Stimulated activated CD4-positive, alpha-beta T cell treated with anti-CD3 and anti-CD28 coated beads, TNF-alpha, amount 100 ng/mL, for 48 hours (primary cell): Measurements from ENCODE around the gene SRD5A1.

Experiments
- DNase-seq, 3 donors: peaks; one replicate each; pipeline ENCODE4 v3.0.0-alpha.2; 2020; ENCODE audit warnings: low read depth in 3 of 3

Gene SRD5A1

DNA sequence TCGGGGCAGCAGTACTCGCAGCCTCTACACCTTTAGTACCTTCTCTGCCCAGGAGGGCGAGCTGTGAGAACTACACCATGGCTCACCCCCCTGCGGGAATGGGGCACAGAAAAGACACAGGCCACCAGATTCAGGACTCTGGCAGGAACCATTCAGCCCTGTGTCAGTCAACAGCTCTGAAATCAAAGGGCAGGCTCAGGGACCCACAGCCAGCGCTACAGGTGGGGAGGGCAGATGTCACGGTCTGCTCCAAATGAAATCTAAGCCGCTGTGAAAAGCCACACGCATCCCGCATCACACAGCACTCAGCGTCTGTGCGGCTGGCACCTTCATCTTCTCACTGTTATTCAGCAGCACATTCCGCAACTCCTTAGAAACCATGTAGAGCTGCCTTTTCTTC, 28.3 kb upstream of the SRD5A1 start:
- no peak for DNase-seq

DNA sequence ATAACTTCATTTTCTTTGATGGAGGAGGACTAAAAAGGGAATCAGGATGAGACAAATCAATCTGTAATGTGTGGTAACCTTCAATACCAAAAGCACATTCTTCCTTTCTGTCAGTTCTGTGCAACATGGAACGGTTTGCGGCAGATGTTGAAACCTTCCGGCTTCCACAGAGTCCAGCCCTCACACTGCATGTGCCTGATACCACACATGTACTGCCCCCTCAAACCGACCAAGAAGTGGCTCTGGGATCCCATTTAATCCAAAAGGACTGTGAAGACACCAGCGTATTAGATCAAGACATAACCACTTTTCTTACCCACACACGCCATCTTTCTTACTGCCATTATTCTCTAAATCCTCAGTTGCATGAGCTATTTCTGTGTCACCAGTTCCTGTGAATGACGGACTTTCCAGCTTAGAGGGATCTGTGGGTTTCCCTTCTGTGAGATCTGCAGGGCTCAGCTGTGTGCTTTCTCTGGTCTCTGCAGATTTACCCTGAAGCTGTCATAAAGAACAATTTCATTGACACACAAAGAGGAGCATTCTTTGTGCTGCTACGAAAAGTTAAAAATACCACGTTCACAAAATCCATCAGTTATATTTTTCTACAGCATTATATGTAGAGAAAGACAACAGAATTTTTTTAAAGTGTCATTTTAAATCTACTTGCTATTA, 26.2 kb upstream of the SRD5A1 start:
- no peak for DNase-seq

DNA sequence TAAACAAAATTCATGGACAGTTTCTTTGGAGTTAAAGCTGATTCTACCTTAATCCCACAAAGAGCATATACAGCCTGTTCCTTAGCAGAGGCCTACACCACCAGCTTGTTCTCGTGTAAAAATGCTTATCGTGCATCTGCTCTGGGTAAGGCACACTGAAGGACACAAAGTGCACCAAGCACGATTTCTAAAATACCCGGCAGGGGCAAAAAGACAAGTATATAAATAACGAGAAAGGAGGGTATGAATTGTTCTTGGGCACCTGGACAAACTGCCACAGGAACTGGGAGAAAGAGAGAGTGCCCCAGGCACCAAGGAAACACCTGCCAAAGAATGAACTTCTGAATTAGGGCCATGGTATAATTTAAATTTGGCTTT, 25.7 kb upstream of the SRD5A1 start:
- no peak for DNase-seq

DNA sequence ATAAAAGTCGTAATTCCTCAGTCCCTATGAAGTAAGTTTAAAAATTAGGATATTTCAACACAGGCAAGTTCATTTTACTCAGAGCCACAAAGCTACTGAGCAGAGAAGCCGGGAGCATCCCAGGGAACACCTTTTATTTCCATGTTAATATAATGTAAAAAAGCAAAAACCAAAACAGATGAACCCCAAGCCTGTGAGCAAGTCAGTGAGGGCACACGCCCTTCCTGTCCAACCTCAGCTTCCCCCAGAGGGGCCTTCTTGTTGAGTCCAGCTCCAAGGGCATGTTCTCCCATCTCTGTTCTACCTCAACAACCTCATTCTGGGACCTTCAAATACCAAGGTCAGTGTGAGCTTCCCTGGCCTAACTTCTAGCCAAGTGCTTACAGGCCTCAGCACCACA, 25.2 kb upstream of the SRD5A1 start:
- no peak for DNase-seq

DNA sequence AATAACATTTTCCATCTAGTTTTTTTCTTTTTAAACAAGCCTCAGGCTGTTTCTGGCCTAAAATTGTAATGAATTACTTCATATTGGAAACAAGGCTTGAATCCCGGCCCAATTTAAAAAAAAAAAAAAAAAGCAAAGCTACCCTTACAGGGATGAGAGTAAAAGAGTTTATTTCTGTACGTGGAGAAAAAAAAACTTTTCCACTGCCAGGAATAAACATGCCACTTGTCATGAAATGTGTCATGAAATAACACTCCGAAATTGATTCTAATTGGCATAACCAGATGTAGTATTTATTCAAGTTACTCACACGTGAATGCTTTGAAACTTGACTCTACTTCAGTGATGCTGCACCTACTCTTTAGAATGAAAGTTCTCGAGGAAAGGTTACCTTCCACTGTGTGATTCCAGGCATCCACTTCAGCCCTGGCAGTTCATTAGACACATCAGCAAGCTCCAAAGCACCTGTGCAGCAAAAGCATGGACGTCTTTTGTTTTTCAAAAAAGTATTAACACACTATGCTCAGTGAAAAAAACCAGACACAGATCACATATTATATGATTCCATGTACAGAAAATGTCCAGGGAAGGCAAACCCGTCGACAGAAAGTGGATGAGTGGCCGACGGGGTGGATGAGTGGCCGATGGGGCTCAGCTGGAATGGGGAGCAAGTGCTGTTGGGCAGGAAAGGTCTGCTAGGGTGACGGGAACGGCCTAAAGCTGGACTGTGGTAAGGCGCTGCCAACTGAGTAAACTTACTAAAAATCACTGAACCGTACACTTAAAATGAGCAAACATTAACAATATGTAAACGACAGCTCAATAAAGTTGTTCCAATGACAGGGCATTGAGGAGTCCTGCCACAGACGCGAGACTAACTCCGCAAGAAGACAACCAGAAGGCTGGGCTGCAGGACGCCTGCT, 21.6 kb upstream of the SRD5A1 start:
- DNase-seq, result no peak

DNA sequence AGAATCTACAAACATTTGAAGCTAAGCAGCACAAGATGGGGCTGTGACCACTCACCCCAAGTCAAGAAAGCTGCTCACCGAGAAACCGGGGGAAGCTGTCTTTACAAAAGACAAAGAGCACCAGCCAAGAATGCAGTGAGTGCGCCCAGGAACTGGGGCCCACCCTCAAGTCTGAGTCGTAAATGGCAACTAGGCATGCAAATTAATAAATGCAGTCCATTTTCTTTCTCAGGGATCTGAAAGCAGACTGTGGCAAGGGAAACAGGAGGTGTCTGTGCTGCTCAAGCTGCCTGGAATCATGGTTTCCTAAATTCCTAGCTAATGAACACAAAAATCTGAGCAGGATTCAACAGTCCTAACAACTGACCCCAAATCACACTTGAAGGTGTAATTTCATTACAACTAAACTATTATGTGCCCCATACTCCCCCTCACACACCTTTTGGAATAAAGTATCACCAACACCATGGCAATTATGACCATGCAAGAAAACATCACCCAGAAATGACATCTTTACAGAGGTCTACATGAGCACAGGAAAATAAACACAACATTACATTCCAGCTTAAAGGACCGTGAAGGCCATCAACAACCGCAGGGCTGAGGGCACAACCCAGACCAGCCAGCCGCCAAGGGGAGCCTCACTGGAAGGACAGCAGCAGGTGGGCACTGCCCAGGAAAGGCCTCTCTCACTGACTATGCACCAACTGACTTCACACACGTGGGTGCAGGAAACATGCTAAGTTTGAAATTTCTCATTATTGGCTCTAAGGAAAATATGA, 18.0 kb upstream of the SRD5A1 start:
- DNase-seq, result no peak

DNA sequence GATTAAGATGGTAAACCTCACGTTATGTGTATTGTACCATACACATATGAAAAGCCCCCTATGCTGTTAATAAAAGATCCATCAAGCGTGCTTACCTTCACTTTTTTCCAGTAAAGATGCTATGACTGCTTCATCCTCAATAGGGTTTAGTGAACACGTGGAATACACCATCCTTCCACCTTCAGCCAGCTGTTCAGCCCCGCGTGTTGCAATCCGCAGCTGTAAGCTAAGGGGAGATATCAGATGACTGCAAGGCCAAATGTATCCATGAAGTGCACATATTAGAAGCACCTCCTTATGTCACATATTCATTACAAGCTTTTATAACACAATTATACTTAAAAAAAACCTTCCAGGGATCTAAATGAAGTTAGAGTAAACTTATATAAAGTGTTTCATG, 16.6 kb upstream of the SRD5A1 start:
- DNase-seq, result no peak

DNA sequence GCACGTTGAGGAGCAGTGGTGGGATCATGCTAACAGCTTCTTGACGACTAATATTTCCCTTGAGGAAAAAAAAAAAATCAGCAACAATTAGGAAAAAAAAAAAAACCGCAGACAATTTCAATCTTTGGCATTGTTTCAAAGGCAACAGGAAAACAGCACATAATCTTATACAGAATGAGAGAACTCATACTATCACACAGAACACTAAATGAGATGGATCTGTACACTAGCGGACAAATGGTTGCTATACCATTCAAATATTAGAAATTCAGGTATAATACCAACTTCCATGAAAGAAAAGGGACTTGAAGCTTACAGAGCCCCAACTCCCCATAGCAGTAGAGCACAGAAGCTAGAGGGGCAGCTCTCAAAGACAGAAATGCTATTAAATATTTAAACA, 10.0 kb upstream of the SRD5A1 start:
- no peak for DNase-seq

DNA sequence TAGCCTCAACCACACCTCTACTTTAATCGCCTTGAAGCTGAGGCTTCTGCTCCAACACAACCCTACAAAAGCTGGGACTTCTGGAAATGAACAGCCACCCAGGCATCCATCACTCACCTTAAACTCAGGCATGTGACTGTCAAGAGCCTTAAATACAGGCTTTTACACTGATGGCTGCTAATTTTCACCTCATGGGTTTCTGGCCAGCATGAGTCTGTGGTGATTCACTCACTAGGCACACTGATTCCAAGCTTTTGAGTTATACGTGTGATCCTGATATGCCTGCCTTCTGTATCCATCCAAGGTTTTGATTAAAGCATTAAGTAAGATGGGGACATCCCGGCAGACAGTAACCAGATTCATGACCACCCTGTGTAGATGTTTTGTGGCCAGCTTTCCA, 9.3 kb upstream of the SRD5A1 start:
- DNase-seq, result no peak

DNA sequence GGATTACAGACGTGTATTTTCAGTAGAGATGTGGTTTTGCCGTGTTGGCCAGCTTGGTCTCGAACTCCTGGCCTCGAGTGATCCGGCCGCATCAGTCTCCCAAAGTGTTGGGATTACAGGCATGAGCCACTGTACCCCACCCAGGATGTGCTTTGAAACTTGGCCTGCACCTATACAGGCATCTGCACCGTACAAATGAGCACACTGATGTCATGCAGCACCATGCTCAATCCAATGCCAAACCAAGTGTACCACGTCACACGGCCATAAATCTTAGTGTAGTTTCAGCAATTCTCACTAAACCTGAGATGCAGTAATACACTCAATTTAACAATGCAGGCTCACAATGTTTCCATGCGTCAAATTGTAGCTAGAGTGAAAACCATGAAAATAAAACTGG, 6.7 kb upstream of the SRD5A1 start:
- no peak for DNase-seq

DNA sequence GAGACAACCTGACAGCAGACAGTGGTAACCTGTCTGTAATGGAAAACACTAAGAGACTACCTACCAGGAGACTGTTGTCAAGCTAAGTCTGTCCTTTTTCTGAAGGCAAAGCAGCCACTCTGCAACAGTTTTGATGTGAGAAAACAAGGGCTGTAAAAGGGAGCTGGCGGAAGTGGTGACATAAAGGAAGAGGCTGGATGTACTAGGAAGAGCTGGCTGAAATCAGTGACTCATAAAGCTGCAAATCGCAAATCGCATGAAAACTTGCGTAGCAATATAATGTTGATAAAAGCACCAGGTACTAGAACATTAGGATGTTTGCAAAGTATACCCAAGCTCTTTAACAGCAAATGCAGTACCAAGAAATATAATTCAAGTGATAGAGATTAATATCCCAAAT, 1.8 kb upstream of the SRD5A1 start:
- no peak for DNase-seq

DNA sequence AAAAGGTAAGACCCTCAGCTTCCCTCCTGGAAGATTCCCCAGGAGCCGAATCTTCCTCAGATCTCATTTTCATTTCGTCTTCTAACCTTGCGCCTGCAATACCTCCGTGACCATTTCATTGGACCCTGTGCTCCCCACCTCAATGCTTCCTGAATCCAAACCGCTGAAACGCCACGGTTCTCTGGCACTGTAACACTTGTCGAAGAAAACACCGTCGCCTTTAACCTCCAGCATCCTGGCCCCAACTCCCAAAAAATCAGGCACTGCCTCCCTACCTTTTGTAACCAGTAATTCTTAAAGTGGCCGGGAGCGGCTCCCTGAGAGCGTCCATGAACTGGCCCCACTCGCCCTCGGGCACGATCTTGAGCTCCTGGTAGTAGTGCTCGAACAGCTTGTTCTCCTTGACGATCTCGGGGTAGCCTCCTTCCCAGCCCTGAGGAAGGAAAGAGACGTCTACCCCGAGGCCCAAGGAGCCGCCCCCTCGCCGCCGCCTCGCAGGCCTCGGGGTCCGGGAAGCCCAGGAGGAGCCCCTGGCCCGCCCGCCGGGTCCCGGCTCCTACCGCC, 834 bp upstream of the SRD5A1 start:
- DNase-seq, result no peak

DNA sequence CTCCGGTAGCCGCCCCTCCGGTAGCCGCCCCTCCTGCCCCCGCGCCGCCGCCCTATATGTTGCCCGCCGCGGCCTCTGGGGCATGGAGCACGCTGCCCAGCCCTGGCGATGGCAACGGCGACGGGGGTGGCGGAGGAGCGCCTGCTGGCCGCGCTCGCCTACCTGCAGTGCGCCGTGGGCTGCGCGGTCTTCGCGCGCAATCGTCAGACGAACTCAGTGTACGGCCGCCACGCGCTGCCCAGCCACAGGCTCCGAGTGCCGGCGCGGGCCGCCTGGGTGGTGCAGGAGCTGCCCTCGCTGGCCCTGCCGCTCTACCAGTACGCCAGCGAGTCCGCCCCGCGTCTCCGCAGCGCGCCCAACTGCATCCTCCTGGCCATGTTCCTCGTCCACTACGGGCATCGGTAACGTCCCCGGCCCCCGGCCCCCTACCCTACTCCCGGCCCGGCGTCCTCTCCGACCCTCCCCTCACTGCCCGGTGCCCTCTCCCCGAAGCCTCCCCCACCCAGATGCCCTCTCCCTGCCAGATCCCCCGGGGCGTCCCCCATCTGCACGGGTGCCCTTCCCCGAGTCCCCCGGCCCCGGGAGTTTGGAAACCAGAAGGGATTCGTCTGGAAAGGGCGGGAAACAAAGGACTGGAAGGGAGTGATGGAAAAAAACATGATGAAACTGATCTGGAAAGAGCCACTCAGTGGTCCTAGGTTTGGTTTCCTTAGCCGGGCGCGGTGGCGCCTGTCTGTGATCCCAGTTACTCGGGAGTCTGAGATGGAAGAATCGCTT, 417 bp downstream of the SRD5A1 start:
- DNase-seq, result peak in 1 of 3 donors; percentile 14

DNA sequence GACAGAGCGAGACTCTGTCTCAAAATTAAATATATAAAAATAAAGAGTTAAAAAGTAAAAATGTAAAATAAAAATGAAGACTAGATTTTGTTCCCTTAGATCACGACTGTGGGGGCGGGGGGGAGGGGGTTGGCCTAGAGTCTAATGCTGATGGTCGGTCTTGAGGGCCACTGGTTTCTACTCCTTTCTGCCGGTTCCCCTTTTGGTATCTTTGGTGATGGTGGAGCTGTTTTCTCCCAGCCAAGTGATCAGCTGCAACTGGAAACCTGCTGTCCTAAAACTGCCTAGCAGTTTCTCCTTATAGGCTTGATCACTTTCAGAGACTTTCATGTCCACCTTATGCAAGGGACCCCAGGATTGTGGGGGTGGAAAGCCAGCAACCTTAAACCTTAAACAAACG, 1.1 kb downstream of the SRD5A1 start:
- DNase-seq, result no peak

DNA sequence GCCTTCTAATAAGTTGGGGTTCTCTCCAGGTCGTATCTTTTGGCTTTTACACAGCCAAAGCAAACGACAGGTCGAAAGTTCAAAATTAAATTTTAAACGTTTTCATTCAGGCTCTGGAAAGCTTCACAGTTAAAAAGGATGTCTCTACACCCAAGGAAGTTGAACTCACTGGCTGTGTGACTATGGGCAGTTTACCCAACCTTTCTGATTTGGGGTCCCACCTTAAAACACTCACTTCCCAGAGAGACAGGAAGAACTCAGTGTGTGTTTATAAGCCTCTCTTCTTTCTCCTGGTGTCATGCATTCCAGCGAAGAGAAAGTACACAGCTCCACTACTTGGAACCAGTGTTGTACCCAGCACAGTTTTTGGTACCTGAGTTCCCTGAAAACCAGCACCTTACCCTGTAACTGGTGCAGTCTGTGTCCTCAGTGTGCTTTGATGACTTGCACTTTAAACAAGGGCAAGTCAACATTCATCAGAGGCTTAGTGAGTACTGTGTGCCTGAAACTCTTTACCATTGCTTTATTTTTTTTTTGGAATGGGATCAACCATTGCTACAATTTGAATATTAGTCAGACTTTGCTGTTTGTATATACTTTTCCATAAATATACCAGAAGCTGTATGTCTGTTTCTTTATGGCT, 1.7 kb downstream of the SRD5A1 start:
- DNase-seq, result no peak

DNA sequence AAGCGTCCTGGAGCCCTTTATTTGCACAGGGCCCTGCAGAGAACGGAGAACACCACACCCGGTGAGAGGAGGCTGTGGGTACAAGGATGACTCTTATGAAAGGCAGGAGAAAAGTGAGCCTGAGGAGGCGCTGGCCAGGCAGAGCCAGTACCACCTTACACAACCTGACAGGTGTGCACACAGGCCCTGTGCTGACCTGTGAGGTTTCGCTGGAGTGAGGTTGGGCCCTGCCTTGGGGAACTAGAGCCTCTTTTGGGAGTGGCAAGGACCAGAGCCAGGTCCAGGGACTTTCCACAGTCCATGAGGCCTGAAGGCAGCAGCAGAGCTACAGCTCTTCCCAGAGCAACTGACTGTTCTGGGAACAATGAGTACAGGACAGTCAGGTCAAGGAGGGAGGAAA, 3.1 kb downstream of the SRD5A1 start:
- no peak for DNase-seq

DNA sequence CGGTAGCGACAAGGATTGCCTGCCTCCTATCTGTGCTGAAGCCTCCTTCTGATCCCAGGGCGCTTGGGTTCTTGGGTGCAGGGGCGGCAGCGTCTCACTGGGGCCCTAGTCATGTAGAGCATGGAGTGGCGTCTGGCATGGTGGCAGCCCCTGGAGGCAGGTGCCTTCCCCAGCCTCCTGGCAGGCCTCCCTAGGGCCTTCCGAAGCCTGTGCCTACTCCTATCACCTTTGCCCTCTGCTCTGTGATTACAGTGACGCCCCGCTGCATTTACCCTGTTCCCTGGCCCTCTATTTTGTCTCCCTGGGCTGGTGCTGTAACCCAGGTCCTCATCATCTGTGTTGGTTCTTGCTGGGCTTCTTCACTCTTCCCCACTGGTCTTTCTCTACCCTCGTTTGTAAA, 3.8 kb downstream of the SRD5A1 start:
- no peak for DNase-seq

DNA sequence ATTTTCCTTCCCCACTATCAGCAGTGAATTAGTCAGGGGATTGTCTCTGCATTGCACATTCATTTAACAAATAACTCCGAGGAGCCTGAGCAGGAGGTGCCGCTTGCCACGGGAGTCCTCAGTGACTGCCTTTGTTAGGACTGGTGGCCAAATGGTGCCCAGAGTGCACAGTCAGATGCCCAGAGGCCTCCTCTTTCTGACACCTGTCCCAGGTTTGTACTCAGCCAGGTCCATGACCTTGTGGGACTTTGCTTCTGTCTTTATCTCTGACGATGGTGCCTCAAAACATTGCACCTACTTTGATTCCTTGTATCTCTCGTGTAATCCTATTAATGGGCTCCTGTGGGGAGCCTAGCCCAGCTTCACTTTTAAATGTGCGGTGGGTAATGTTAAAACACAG, 4.3 kb downstream of the SRD5A1 start:
- DNase-seq, result no peak

DNA sequence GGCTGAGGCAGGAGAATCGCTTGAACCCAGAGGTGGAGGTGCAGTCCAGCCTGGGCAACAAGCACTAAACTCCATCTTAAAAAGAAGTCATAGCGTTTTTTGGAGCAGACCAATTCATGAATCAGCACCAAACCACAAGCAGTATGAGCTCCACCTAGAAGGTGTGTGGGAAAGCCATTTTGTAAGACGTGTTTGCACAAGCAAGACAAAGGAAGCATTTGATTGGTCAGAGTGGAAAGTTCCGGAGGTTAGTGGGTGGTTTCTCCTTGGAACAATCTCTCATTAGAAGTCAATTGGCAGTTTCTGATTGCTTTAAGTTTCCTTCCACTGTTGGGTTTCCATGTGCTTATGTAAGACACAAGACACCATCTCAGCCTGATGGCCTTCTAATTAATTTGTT, 5.0 kb downstream of the SRD5A1 start:
- no peak for DNase-seq

DNA sequence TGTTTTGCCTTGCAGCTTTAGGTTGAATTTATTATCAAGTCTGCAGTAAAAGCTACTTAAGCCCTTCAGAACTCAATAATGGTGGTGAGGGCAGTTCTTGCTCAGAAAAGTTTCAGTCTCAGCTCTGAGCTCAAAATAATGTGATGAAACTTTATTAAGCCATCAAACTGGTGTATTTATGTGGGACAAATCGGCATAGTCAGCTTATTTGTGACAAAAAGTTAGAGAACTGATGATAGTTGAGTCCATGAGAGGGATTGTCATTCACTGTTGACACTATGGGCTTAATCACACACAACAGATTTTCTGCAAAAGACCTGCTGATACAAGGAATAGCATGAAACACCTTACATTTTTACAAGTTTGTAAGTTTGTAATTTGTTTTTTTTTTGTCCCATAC, 9.4 kb downstream of the SRD5A1 start:
- DNase-seq, result no peak

DNA sequence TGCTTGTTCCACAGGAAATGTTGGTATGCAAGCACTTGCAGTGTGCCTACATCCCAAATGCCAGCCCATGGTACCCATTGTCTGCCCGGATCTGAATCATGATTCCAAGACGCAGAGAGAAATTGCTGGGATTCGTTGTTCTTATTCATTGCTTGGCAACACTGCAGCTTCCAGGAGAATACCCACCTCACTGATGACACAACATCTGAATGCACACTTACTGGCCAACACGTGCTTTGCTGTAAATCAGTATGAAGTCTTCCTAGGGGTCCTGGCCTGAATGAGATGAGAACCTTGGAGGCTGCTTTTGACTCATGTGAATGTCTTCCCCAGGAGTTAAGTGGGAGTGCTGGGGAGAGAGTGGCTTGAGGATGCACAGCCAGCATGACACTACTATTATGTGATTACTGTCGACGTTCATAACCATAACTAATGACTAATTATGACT, 11.6 kb downstream of the SRD5A1 start:
- DNase-seq, result no peak
